Stimulated activated naive CD8-positive, alpha-beta T cell treated with anti-CD3 and anti-CD28 coated beads, Interleukin-15, Interleukin-2, amounts not matched to agents 100 ng/mL and 50 ng/mL, for 24 hours (primary cell): ENCODE data around the gene TOMM6.

ENCODE experiments used
- H3K27ac Mint-ChIP-seq: one replicate; pipeline ENCODE4 v1.8.0; 2021; ENCODE audit warnings: mild to moderate bottlenecking, mixed read lengths
- H3K27me3 Mint-ChIP-seq: one replicate; pipeline ENCODE4 v1.8.0; 2021; ENCODE audit warnings: mixed read lengths
- H3K36me3 Mint-ChIP-seq: one replicate; pipeline ENCODE4 v1.8.0; 2021; ENCODE audit warnings: low read depth, mixed read lengths
- H3K4me1 Mint-ChIP-seq: one replicate; pipeline ENCODE4 v1.8.0; 2021; ENCODE audit warnings: low read depth, mixed read lengths
- H3K4me3 Mint-ChIP-seq: one replicate; pipeline ENCODE4 v1.8.0; 2021; ENCODE audit warnings: mild to moderate bottlenecking, mixed read lengths
- H3K9me3 Mint-ChIP-seq: one replicate; pipeline ENCODE4 v1.8.0; 2021; ENCODE audit warnings: mixed read lengths

Gene TOMM6

DNA sequence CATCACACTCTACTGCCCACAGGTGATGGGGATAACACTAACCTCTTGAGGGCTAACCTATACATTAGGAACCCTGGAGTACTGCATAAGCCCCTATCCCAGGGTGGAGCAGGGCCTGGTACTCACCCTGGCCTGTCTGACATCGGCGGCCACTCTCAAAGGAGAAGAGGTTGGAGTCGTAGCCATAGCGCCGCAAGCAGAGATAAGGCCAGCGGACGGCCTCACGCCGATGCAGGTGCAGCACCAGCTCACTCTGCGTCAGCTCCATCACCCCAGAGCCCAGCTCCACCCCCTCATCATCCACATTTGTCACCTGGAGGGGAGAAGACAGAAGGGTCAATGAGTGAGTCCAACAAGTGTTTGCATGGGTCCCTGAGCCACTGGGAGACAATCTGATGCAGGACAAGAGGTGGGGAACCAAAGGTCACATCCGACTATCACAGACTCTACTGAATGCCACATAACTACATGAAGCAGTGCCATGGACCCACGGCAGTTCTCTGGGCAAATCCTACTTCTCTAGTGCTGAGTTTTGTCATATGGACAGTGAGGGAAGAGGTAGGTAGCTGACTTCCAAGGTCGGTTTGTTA is 12.1 kb upstream of the TOMM6 start:
- Mint-ChIP-seq H3K9me3 (no peaks in the 10 kb centered on the region), H3K36me3 (peaks cover 18% of the 10 kb centered on the region), H3K4me3 (no peak overlapping the region), H3K4me1 (peaks cover 10% of the 10 kb centered on the region), H3K27ac (no peak overlapping the region), H3K27me3 (no peaks in the 10 kb centered on the region)

DNA sequence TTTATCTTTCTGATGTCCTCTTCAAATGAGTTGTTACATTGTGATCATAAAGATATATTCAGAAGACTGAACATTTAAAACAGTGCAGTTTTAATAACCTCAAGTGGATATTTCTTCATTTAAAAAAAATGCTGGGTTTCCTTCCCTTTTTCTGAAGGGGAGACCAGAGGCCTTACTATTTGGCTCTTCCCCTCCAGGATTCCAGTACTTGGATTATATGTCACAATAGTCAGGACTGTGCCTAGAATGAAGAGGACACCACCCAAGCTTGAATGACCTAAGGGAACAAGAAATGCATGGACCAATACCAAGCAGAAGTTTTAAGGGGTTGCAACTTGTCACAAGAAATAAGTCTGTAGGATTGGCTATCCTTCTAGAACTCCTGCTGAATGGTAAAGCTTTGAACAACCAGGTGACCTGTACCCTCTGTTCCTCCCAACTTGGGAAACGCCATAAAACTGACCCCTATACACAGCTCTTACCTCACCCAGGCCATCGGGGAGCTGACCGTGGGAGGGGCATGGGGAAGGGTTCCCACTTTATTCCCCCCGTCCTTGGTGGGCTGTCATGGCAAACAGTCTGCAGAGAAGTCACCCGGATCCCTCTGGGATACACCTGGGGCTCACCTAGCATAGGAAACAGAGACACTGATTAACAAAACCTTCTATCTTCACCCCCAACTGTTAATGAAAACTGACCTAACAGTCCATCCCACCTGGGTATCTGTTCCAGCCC is 9.8 kb upstream of the TOMM6 start:
- Mint-ChIP-seq H3K27ac (no peak overlapping the region), H3K4me1 (peaks cover 17% of the 10 kb centered on the region), H3K4me3 (no peak overlapping the region), H3K36me3 (peaks cover 5% of the 10 kb centered on the region), H3K9me3 (no peaks in the 10 kb centered on the region), H3K27me3 (peaks cover 4% of the 10 kb centered on the region)

DNA sequence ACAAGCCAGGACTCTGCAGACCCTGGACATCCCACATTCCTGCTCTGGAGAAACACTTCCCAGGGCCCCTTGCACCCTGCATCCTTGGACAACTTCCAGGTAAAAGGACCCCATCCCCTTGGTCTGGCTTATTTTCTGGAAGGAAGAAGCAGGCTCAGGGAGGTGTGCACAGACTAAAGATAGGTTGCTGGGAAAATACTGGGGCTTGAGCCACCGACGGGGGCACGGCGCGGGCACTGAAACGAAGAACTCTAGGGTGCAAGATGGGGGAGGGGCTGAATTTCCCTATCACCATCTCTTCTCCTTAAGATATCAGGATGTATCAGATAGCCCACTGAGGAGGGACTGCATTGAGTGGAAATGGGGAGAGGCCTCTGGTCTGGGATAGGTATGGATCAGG is 8.6 kb upstream of the TOMM6 start:
- H3K36me3 Mint-ChIP-seq, result peaks cover 5% of the 10 kb centered on the region
- peak overlapping the region; percentile 84 for H3K27ac Mint-ChIP-seq
- peak overlapping the region; percentile 92 for H3K4me3 Mint-ChIP-seq
- H3K27me3 Mint-ChIP-seq, result peaks cover 4% of the 10 kb centered on the region
- H3K9me3 Mint-ChIP-seq, result no peaks in the 10 kb centered on the region
- peaks cover 17% of the 10 kb centered on the region for H3K4me1 Mint-ChIP-seq

DNA sequence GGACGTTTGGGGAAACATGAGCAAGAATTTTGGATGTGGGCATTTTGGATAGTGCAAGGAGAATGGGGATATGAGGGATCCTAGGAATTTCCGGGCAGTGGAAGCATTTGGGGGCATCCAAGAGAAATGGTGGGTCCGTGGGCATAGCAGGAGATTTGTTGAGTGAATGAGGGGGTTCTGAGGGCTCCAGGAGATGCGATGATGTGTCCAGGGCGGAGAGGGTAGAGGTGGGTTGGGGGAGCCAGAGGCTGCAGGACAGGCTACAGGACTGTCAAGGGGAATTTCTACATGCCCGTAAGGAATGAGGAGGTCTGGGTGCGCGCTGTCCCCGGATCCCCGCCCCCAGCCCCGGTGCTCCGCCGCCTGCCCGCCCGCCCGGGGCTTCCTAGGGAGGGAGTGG is 8.2 kb upstream of the TOMM6 start:
- Mint-ChIP-seq H3K9me3 (no peaks in the 10 kb centered on the region), H3K4me1 (peaks cover 18% of the 10 kb centered on the region), H3K36me3 (peaks cover under 1% of the 10 kb centered on the region), H3K27ac (peak overlapping the region; percentile 84), H3K4me3 (peak overlapping the region; percentile 92), H3K27me3 (peaks cover 4% of the 10 kb centered on the region)

DNA sequence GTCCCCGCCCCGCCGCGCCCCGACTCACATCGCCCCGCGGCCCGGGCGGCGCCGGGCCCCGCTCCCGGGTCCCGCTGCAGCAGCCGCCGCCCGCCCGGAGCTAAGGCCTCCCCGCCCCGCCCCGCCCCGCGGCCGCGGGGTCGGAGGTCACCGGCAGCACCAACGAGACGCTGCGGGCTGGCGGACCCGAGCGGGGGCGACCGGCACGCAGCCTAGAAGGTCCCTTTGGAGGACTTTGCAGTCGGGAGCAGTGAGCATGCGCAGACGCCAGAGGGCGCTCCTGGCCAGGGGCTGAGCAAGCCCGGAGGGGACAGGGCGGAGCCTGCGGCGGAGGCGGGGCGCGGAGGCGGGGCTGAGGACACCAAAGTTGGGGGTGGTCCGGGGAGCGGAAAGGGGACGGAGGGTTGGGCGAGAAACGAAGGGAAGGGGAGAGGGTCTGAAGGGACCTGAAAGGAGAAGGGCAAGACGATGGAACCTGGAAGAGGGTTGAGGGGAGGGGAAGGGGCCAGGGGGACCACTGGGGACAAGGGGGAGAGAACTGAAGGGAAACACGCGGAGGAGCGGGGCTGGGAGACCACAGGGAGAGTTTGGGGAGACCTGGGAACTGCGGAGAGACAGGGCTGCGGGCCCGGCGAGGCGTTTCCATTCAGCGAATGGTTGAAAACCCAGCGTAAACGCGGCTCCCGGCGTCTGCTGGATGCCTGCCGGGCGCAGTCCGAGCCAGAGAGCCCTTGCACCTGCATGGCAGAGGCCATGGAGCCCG is 7.5 kb upstream of the TOMM6 start, which contains the start of gene FRS3:
TSS of gene FRS3 (minus strand) at position 113 of the 763 bp plus-strand sequence. CDS start 2,913 bp downstream, outside the sequence.
- Mint-ChIP-seq H3K9me3 (no peaks in the 10 kb centered on the region), H3K4me1 (peaks cover 20% of the 10 kb centered on the region), H3K27me3 (peaks cover 4% of the 10 kb centered on the region), H3K4me3 (peak within 1 kb of the TSS; percentile 92), H3K27ac (peak within 1 kb of the TSS; percentile 84), H3K36me3 (no peaks in the 10 kb centered on the region)

DNA sequence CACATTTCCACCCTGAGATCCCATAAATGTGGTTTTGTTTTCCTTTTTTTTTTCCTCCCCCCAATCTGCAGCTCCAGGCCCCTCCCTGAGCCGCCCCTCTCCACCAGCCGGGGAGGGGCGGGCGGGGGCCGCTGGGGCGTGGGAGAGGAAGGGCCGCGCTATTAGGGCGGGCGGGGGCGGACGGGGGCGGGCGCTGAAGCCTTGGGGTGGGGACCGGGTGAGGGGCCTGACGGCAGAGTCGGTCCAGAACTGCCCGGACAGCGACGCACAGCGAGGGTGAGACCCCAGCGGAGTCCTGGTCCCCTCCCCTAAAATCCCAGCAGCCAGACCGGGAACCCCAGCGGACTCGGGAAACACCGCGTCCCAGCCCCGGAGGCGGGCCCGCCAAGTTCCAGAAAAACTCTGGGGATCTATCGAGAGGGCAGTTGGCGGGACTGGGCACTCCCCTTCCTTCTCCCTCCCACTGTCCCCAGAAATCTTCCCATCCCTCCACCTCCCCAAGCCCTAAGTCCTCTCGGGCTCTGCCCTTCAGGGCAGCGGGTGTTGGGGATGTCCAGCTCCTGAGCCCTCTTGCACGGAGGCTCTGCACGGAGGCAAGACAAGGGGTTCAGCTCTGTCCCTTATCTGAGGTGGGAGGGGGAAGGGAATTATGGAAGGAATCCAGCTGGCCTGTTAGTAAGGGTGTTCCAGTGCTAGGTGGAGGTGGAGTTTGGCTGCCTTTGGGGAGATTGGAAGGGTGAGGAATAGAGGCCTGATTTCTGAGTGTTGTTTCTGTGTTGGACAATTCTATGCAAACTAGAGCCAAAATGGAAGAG is 6.7 kb upstream of the TOMM6 start, which contains the start of gene PRICKLE4:
TSS of gene PRICKLE4 (plus strand) at position 232 of the 815 bp plus-strand sequence. CDS start 2,692 bp downstream, outside the sequence.
- Mint-ChIP-seq H3K27ac (peak within 1 kb of the TSS; percentile 76), H3K36me3 (no peaks in the 10 kb centered on the region), H3K4me1 (peaks cover 22% of the 10 kb centered on the region), H3K4me3 (peak within 1 kb of the TSS; percentile 87), H3K9me3 (no peaks in the 10 kb centered on the region), H3K27me3 (peaks cover 4% of the 10 kb centered on the region)

DNA sequence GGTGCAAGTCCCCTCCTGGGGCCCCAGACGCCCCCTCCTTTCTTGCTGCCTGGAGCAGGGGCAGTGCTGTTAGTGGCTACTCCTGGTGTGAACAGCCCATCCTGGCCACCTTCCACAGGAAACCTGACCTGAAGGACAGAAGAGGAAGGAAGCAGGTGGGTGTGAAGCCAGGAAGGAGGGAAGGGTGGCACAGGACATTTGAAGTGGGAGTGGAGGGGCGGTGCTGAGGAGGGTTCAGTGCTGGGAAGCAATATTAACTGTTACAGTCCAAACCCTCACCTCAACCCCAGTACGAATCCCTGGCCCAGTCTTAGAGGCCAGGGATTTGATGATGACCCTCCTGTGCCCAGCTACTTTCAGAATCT is 6.1 kb upstream of the TOMM6 start:
- Mint-ChIP-seq H3K4me1 (peaks cover 25% of the 10 kb centered on the region), H3K27me3 (peaks cover 4% of the 10 kb centered on the region), H3K4me3 (peak overlapping the region; percentile 57), H3K36me3 (no peaks in the 10 kb centered on the region), H3K9me3 (no peaks in the 10 kb centered on the region), H3K27ac (peak overlapping the region; percentile 12)

DNA sequence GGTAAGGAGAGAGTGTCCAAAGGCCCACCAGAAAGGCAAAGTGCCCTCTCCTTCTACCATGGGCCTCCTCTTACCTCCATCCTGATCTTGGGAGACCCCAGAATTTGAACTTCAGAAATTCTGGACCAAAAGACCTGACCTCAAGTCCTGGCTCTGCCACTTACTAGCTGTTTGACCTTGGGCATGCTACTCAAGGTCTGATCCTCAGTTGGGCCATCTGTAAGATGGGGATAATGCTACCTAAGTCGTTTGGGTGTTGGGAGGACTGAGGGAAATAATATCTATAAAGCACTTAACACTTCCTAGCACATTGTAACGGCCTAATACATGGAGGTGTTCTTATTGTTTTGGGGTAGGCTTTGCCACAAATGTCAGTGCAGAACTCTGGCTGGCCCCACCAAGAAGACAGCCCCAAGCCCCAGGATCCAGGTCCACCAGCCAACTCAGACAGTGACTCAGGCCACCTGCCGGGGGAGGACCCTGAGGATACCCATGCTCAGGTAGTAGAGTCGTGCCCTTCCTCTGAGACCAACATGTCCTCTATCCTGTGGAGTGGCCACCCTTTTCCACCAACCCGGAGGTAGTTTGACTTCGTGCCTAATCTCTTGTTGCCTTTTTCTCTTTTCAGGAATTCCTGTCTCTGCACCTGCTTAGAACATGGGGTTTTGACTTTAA is 4.3 kb upstream of the TOMM6 start:
- no peak overlapping the region for H3K4me3 Mint-ChIP-seq
- H3K27ac Mint-ChIP-seq, result no peak overlapping the region
- peaks cover 25% of the 10 kb centered on the region for H3K4me1 Mint-ChIP-seq
- no peaks in the 10 kb centered on the region for H3K9me3 Mint-ChIP-seq
- peaks cover 6% of the 10 kb centered on the region for H3K36me3 Mint-ChIP-seq
- H3K27me3 Mint-ChIP-seq, result peaks cover 4% of the 10 kb centered on the region

DNA sequence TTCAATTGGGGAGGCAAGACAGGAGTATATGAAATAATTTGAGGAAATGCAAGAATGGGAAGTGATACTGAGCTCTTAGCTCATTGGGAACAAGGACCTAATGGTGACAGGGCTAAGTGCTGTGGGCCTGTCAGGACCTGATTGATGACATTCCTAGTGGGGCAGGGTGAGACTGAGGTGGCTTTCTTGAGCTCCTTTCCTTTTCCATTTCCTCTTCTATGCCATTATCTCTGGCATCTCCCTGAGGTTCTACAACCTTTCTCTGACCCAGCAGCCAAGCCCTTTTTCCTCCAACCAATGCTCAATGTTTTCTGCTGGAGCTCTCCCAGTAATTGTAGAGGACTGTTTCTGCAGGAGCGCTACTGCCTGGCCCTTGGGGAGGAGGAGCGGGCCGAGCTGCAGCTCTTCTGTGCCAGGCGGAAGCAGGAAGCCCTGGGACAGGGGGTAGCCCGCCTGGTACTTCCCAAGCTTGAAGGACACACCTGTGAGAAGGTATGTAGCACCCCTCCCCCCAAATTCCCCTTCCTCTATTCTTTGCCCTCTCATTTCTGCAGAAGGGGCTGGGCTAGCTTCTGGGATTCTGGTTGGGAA is 2.8 kb upstream of the TOMM6 start:
- Mint-ChIP-seq H3K27ac (no peak overlapping the region), H3K4me1 (peaks cover 23% of the 10 kb centered on the region), H3K27me3 (peaks cover 4% of the 10 kb centered on the region), H3K4me3 (no peak overlapping the region), H3K36me3 (peaks cover 15% of the 10 kb centered on the region), H3K9me3 (no peaks in the 10 kb centered on the region)

DNA sequence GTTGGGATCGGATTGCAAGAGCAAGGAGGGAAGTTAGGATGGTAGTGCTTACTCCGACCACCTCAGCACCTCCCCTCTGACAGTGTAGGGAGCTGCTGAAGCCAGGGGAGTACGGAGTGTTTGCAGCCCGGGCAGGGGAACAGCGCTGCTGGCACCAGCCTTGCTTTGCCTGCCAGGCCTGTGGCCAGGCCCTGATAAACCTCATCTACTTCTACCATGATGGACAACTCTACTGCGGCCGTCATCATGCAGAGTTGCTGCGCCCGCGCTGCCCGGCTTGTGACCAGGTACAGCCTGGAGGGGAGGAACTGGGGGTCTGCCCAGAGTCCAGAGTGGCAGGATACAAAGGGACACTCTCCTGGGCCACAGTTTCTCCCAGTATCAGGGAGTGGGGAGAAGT is 2.2 kb upstream of the TOMM6 start:
- H3K27me3 Mint-ChIP-seq, result peaks cover 4% of the 10 kb centered on the region
- no peaks in the 10 kb centered on the region for H3K9me3 Mint-ChIP-seq
- peaks cover 29% of the 10 kb centered on the region for H3K4me1 Mint-ChIP-seq
- peaks cover 21% of the 10 kb centered on the region for H3K36me3 Mint-ChIP-seq
- H3K4me3 Mint-ChIP-seq, result peak overlapping the region; percentile 97
- H3K27ac Mint-ChIP-seq, result no peak overlapping the region

DNA sequence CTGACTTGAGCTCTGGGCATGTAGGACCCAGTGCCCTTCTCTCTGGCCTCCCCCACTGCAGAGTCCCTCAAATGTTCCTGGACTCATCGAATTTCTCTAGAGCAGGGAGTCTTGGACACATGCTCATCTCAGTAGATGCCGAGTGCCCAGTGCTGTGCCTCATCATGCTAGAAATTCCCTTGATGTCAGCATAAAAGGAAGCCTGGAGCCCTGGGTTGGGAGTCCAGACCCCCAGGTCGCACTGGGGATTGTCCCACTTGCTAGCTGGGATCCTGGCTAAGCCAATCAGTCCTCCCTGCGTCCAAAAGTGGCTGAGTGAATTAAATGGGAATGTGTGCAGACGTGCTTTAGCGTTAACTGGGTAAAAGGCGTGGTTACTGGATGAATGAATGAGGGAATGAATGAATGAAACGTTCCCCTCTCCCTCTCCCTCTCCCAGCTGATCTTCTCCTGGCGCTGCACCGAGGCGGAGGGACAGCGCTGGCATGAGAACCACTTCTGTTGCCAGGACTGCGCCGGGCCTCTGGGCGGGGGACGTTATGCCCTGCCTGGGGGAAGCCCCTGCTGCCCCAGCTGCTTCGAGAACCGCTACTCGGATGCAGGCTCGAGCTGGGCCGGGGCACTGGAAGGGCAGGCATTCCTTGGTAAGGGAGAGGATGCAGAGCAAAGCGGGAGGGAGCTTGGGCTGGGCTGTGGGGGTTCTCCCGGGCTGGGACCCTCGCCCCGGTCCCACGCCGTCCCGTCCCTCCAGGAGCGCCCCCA is 1.6 kb upstream of the TOMM6 start:
- H3K36me3 Mint-ChIP-seq, result peaks cover 22% of the 10 kb centered on the region
- H3K27ac Mint-ChIP-seq, result no peak overlapping the region
- peak overlapping the region; percentile 97 for H3K4me3 Mint-ChIP-seq
- no peaks in the 10 kb centered on the region for H3K9me3 Mint-ChIP-seq
- H3K4me1 Mint-ChIP-seq, result peaks cover 29% of the 10 kb centered on the region
- H3K27me3 Mint-ChIP-seq, result peaks cover 4% of the 10 kb centered on the region

DNA sequence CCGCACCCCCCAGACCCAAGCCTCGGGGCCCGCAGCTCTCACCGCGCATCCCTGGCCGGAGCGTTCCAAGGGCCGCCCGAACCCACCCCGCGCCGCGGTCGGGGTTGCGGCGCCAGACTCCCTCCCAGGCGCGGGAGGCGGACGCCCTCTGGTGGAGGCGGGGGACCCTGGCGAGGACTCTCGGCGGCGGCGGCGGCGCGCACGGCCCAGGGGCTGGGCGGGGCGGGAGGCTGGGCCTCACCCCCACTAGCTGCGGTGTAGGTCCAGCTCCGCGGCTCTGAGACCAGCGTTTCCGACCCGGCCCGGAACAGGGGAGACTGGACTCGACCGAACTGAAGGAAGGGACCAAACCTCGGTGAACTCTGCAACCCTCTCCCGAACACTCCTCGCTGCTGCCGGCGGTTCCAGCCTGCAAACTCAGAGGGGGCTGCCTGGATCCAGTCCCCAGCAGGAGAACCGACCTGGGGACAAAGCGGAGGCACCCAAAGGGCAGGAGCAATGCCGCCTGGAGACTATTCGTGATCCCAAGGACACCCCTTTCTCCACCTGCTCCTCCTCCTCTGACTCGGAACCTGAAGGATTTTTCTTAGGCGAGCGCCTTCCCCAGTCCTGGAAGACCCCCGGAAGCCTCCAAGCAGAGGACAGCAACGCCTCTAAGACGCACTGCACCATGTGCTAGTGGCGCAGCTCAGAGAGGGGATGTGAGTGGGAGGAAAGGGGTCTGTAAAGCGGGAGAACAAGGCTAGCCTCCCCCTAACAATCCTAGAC is 859 bp upstream of the TOMM6 start:
- Mint-ChIP-seq H3K4me1 (peaks cover 27% of the 10 kb centered on the region), H3K9me3 (no peaks in the 10 kb centered on the region), H3K27me3 (no peaks in the 10 kb centered on the region), H3K4me3 (peak overlapping the region; percentile 97), H3K36me3 (peaks cover 26% of the 10 kb centered on the region), H3K27ac (peak overlapping the region; percentile 98)

DNA sequence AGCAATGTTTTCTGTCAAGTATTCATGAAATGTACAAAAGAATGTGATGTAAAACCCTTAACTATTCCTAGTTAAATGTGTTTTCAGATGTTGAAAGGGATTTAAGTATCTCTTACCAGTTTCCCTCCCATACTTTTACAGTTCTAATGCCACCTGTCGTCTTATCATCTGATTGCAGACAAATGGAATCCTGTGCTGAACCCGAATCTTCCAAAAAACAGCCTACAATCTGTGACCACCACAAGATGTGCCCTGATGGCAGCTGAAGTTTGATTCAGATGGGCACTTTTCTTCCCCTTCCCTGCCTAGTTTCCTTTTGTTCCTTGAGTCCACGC is 1.9 kb downstream of the TOMM6 start:
- Mint-ChIP-seq H3K4me3 (peak overlapping the region; percentile 97), H3K4me1 (peaks cover 28% of the 10 kb centered on the region), H3K27me3 (no peaks in the 10 kb centered on the region), H3K9me3 (no peaks in the 10 kb centered on the region), H3K27ac (peak overlapping the region; percentile 83), H3K36me3 (peaks cover 47% of the 10 kb centered on the region)
